Measurements from ENCODE around the gene TMED6. TPM values are rescaled to one million over a fixed set of nuclear protein-coding genes. Genes with fewer than 3 reads are reported as not detected.
"Not testable (repeated sequence)": the region's sequence is repeated elsewhere in the genome, so short reads cannot be mapped to it uniquely, and the experiment has no call there.

TMED6 gene
- total RNA-seq, 1 donor from 2014 or later = not detected

- no peak for DNase-seq (ENCODE audit: low spot score in 2 of 2)
- no peak for FAIRE-seq
Measured at GRCh38 chr16:69307856-69308255, 43.7 kb downstream of the TMED6 start.

GRCh38 chr16:69307091-69307490 is 44.5 kb downstream of the TMED6 start:
- FAIRE-seq (no peak), DNase-seq (ENCODE audit: low spot score in 2 of 2) (no peak)

GRCh38 chr16:69306031-69306430 is 45.6 kb downstream of the TMED6 start:
- no peak for FAIRE-seq

GRCh38 chr16:69302301-69302700 is 49.3 kb downstream of the TMED6 start:
- DNase-seq (ENCODE audit: low spot score in 2 of 2) (no peak), FAIRE-seq (no peak)

More at GRCh38 chr16:69306031-69306430, 45.6 kb downstream of the TMED6 start:
- DNase-seq (ENCODE audit: low spot score in 2 of 2) = no peak

- DNase-seq (ENCODE audit: low spot score in 2 of 2) (no peak), FAIRE-seq (no peak)
Measured at GRCh38 chr16:69301861-69302260, 49.7 kb downstream of the TMED6 start.

GRCh38 chr16:69301187-69301586 is 50.4 kb downstream of the TMED6 start:
- no peak for FAIRE-seq

GRCh38 chr16:69298261-69298660 is 53.3 kb downstream of the TMED6 start:
- DNase-seq (ENCODE audit: low spot score in 2 of 2) (no peak), FAIRE-seq (no peak)

More at GRCh38 chr16:69301187-69301586, 50.4 kb downstream of the TMED6 start:
- DNase-seq (ENCODE audit: low spot score in 2 of 2) = no peak

- DNase-seq (ENCODE audit: low spot score in 2 of 2); FAIRE-seq: not testable (repeated sequence)
Measured at GRCh38 chr16:69296771-69297170, 54.8 kb downstream of the TMED6 start.

GRCh38 chr16:69294051-69294450 is 57.5 kb downstream of the TMED6 start:
- no peak for DNase-seq (ENCODE audit: low spot score in 2 of 2)
- no peak for FAIRE-seq

GRCh38 chr16:69293401-69293800 is 58.2 kb downstream of the TMED6 start:
- DNase-seq (ENCODE audit: low spot score in 2 of 2) = no peak
- FAIRE-seq = no peak

Other genes starting within 250 kb of the TMED6 start
- gene HAS3, start 246.1 kb downstream of the TMED6 start, total RNA-seq = 4.9 TPM
- 26.5 TPM for gene CHTF8, start 219.2 kb downstream of the TMED6 start, total RNA-seq
- gene UTP4, start 219.1 kb downstream of the TMED6 start, total RNA-seq = 39.1 TPM
- 12.2 TPM for gene SNTB2, start 164.6 kb downstream of the TMED6 start, total RNA-seq
- 40.8 TPM for gene VPS4A, start 40.4 kb downstream of the TMED6 start, total RNA-seq
- gene PDF, start 21.2 kb downstream of the TMED6 start, total RNA-seq = 6.1 TPM
- 41.6 TPM for gene COG8, start 12.2 kb downstream of the TMED6 start, total RNA-seq
- 13.0 TPM for gene NIP7, start 12.0 kb downstream of the TMED6 start, total RNA-seq
- gene TERF2, start 34.2 kb upstream of the TMED6 start, total RNA-seq = 110 TPM
- gene CYB5B, start 72.8 kb upstream of the TMED6 start, total RNA-seq = 49.3 TPM
- 14.7 TPM for gene NFAT5, start 214.2 kb upstream of the TMED6 start, total RNA-seq

All from frontal cortex (tissue), 4 donors.